Measurements from ENCODE around the gene ST7. TPM values are rescaled to one million over a fixed set of nuclear protein-coding genes. Genes with fewer than 3 reads are reported as not detected.

The ST7 gene
- total and polyA plus RNA-seq, 2 donors (not counting 3 experiments of a cell fraction or from before 2014, with no cell fraction given): 18.6 to 24.9 TPM

DNA sequence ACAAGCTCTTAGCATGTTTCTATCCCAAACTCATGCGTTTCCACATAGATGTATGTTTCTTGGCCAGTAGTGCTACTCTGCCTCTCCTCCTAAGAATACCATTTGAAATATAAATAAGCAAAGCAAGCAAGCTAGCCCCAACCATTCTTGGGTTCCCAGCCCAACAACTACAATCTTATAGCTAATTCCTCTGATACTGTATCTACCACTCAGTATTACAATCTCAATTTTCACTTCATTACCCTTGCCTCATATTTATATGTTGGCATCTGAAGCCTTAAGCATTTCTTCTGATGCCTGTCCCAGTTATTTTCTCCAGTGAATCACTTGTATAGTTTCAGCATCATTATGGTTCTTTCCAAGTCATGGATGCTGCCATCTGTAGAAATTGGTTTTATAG, 181.1 kb downstream of the ST7 start:
- ChIA-PET POLR2A (no interaction called here), CTCF (interaction anchor here (1.1 to 2.4 kb wide), 6 partner anchors 7 to 146 kb away, joined by 3 to 9 read pairs (median 4); no protein-coding TSS in a partner anchor)
- Histone ChIP-seq H3K36me3 (ENCODE audit: control insufficient read depth in 2 of 2, extremely low read depth in 1 of 2, insufficient read depth in 2 of 2, low read length in 2 of 2) (peaks cover 0 to 2% of the 10 kb centered on the region in 2 experiments), H3K27me3 (ENCODE audit: control insufficient read depth in 2 of 2, insufficient read depth in 2 of 2, low read length in 2 of 2) (no peaks in the 10 kb centered on the region), H3K4me2 (ENCODE audit: insufficient read depth, low read length) (no peak overlapping the region), H3K9ac (replicated peaks; ENCODE audit: extremely low read depth, insufficient read depth, low read length) (no peak overlapping the region), H3K4me3 (replicated peaks in 1 of 3; ENCODE audit: insufficient read depth in 1 of 3, low read depth in 1 of 3, low read length in 3 of 3) (no peak overlapping the region), H3K9me1 (replicated peaks; ENCODE audit: control insufficient read depth, extremely low read depth, insufficient read depth, low read length) (no peaks in the 10 kb centered on the region), H3K4me1 (ENCODE audit: control insufficient read depth, extremely low read depth, insufficient read depth, low read length) (peaks cover 31% of the 10 kb centered on the region), H3K27ac (ENCODE audit: insufficient read depth, low read depth, low read length) (no peak overlapping the region), H3K9me3 (replicated peaks; ENCODE audit: control insufficient read depth, insufficient read depth, low read length) (no peaks in the 10 kb centered on the region), H2AFZ (ENCODE audit: low read depth, low read length) (no peak overlapping the region), H4K20me1 (replicated peaks; ENCODE audit: control insufficient read depth, extremely low read depth, insufficient read depth, low read length) (no peaks in the 10 kb centered on the region), H3K79me2 (ENCODE audit: control insufficient read depth, insufficient read depth, low read length) (no peaks in the 10 kb centered on the region)
- BruUV-seq (replicated peaks): no TSS peak
- dilution Hi-C loops (cut with MboI; ENCODE audit: extremely low pct_ligation_motif_present, low sequenced_read_pairs): no loop called here
- no peak for FAIRE-seq
- intact Hi-C loops (cut with micrococcal nuclease): loop anchor here (10.0 kb wide), 1 partner anchor 250 kb away; no protein-coding TSS in a partner anchor
- no peak for DNase-seq (ENCODE audit: low read depth, low spot score)
- TF ChIP-seq POLR2A (IDR thresholded peaks at IDR 0.05; ENCODE audit: low read depth, low read length): no peak
- no peak for TF ChIP-seq JUN (IDR thresholded peaks at IDR 0.05; ENCODE audit: borderline replicate concordance, insufficient read depth, insufficient read length, low read depth)
- TF ChIP-seq, protein P1, sequence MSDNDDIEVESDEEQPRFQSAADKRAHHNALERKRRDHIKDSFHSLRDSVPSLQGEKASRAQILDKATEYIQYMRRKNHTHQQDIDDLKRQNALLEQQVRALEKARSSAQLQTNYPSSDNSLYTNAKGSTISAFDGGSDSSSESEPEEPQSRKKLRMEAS (IDR thresholded peaks at IDR 0.05; ENCODE audit: insufficient read depth, insufficient read length): no peak
- TF ChIP-seq POLR2AphosphoS5 (IDR thresholded peaks at IDR 0.05; ENCODE audit: insufficient read depth, low read depth, low read length): no peak
- no peak for TF ChIP-seq FOS (IDR thresholded peaks at IDR 0.05; ENCODE audit: borderline replicate concordance, insufficient read depth, low read length)
- TF ChIP-seq GATA2 (IDR thresholded peaks at IDR 0.05; ENCODE audit: insufficient read depth, insufficient read length, low read depth, low read length): no peak
- TF ChIP-seq, protein P2, sequence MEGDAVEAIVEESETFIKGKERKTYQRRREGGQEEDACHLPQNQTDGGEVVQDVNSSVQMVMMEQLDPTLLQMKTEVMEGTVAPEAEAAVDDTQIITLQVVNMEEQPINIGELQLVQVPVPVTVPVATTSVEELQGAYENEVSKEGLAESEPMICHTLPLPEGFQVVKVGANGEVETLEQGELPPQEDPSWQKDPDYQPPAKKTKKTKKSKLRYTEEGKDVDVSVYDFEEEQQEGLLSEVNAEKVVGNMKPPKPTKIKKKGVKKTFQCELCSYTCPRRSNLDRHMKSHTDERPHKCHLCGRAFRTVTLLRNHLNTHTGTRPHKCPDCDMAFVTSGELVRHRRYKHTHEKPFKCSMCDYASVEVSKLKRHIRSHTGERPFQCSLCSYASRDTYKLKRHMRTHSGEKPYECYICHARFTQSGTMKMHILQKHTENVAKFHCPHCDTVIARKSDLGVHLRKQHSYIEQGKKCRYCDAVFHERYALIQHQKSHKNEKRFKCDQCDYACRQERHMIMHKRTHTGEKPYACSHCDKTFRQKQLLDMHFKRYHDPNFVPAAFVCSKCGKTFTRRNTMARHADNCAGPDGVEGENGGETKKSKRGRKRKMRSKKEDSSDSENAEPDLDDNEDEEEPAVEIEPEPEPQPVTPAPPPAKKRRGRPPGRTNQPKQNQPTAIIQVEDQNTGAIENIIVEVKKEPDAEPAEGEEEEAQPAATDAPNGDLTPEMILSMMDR (IDR thresholded peaks at IDR 0.05; ENCODE audit: extremely low read depth in 1 of 2, insufficient read depth in 1 of 2, low read depth in 1 of 2, low read length in 2 of 2): no peak
- no peak for TF ChIP-seq EZH2 (IDR thresholded peaks at IDR 0.05; ENCODE audit: borderline replicate concordance, low read depth, low read length, severe bottlenecking)
- TF ChIP-seq MYC (IDR thresholded peaks at IDR 0.05; ENCODE audit: low read depth, low read length): no peak

All from endothelial cell of umbilical vein (primary cell).